WERI-Rb-1 (cell line): ENCODE results near the gene AGPAT3.

Source experiments
- DNase-seq: peaks from one replicate; pipeline ENCODE4 v3.0.0-alpha.2; 2020
- H3K27ac ChIP-seq: fragments of 250-450 bp; sonication (Bioruptor Pico); 2 replicates; pipeline ENCODE4 v1.5.1; 2020; ENCODE audit warnings: mild to moderate bottlenecking, moderate library complexity
- H3K27me3 ChIP-seq: fragments of 250-450 bp; sonication (Bioruptor Pico); 2 replicates; pipeline ENCODE4 v1.5.1; 2021; ENCODE audit warnings: mild to moderate bottlenecking, low read depth, moderate library complexity; ENCODE audit not compliant: insufficient read depth, severe bottlenecking
- H3K36me3 ChIP-seq: fragments of 250-450 bp; sonication (Bioruptor Pico); 2 replicates; pipeline ENCODE4 v1.5.1; 2020; ENCODE audit warnings: mild to moderate bottlenecking, moderate library complexity
- H3K4me3 ChIP-seq: 2 replicates; pipeline ENCODE4 v1.5.1; 2011; ENCODE audit warnings: low read depth, mild to moderate bottlenecking, control low read depth, low read length
- H3K9me3 ChIP-seq: fragments of 250-450 bp; sonication (Bioruptor Pico); 2 replicates; pipeline ENCODE4 v1.5.1; 2021; ENCODE audit warnings: mild to moderate bottlenecking, moderate library complexity; ENCODE audit not compliant: severe bottlenecking
- CTCF ChIP-seq: IDR thresholded peaks from 2 replicates; pipeline ENCODE4 v1.5.1; 2011; ENCODE audit warnings: low read depth, mild to moderate bottlenecking, control low read depth, inconsistent platforms, low read length

The AGPAT3 gene

DNA sequence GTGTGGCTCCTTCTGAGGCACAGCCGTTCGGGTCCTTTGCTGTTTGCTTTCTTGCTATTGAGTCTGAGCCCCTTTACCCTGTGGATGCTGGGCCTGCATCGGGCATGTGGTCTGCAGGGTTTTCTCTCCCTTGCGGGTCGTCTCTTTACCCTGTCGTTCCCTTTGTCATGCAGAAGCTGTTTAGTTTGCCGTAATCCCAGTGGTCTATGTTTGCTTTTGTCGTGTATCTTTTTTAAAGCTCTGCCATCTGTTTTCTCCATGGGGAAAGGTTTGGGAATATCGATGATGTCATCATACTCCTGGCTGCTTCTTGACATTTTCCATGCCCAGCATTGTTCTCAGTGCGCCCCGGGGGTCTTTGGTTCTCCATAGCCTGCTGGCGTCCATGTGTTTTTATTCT is 68.2 kb downstream of the AGPAT3 start:
- no peak for DNase-seq
- no peak for TF ChIP-seq CTCF
- Histone ChIP-seq H3K9me3 (no peaks in the 10 kb centered on the region), H3K36me3 (peaks cover 5% of the 10 kb centered on the region; the same call in 1 of the 2 replicates), H3K27ac (no peak overlapping the region), H3K27me3 (no peaks in the 10 kb centered on the region), H3K4me3 (no peak overlapping the region)

GRCh38 chr21:43933680-43934079 is 68.7 kb downstream of the AGPAT3 start:
- no peak overlapping the region for H3K27ac ChIP-seq
- no peaks in the 10 kb centered on the region for H3K9me3 ChIP-seq
- TF ChIP-seq CTCF: no peak
- H3K4me3 ChIP-seq: no peak overlapping the region
- DNase-seq: no peak
- H3K36me3 ChIP-seq: peaks cover under 1% of the 10 kb centered on the region; the same call in 1 of the 2 replicates
- H3K27me3 ChIP-seq: no peaks in the 10 kb centered on the region

GRCh38 chr21:43934116-43934515 is 69.1 kb downstream of the AGPAT3 start:
- no peaks in the 10 kb centered on the region for H3K9me3 ChIP-seq
- no peak for TF ChIP-seq CTCF
- H3K36me3 ChIP-seq: no peaks in the 10 kb centered on the region; the same call in 1 of the 2 replicates
- no peak for DNase-seq
- no peaks in the 10 kb centered on the region for H3K27me3 ChIP-seq
- no peak overlapping the region for H3K27ac ChIP-seq
- no peak overlapping the region for H3K4me3 ChIP-seq

DNA sequence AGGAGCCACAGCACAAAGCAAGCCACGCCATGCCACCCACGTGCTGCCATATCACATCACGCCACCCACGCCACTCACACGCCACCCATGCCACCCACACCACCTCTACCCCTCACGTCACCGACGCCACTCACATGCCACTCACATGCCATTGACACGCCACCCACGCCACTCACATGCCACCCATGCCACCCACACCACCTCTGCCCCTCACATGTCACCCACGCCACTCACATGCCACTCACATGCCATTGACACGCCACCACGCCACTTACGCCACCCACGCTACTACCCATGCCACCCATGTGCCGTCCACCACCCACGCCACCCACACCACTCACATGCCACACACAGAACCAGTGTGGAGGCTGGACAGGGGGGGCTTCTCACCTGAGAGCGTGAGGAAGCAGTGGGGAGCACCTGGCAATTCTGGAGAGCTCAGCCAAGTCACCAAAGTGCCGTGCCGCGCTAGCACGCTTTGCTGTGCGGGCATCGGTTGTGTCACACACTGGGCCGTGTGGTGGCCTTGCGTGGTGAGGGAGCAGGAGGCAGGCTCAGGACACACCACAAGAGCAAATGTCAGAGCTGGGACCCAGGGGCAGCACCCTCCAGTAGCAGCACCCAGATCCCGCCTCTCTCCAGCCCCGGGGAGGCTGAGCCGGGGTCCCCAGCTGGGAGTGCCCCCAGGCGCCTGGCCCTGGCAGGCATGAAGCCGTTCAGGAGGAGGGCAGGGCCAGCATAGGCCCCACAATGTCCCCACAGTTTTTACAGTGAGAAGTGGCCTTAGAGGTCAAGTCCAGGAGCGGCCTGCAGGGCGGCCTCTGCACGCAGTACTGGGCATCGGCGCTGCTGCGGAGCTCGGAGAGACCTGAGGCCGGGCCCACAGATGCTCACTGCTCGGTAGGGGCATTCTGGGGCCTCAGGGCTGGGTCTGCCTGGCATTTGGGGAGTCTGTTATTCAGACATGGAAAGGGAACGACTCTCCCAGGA is 70.0 kb downstream of the AGPAT3 start:
- H3K27me3 ChIP-seq: no peaks in the 10 kb centered on the region
- no peak overlapping the region for H3K4me3 ChIP-seq
- H3K36me3 ChIP-seq: no peaks in the 10 kb centered on the region; the same call in 1 of the 2 replicates
- DNase-seq: no peak
- H3K27ac ChIP-seq: no peak overlapping the region
- TF ChIP-seq CTCF: peak; percentile 29; the same call in 1 of the 2 replicates
- no peaks in the 10 kb centered on the region for H3K9me3 ChIP-seq

DNA sequence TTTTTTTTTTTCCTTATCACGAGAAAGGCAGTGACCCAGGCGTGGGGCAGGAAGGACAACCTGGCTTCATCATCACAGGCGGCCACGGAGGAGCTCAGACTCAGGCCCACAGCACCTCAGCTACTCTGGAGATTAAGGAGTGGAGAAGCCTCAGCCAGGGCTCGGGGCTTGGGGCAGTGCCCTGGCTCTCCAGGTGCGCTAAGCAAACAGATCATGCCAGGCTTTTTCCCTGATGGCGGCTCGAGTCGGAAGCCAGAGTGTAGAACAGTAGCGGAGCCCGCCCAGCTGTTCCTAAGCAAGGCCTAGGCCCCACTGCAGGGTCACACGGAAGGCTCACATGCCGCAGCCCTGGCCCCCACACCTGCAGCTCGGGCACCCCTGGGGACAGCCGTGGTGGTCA is 70.7 kb downstream of the AGPAT3 start:
- H3K36me3 ChIP-seq: no peaks in the 10 kb centered on the region; the same call in 1 of the 2 replicates
- no peak overlapping the region for H3K27ac ChIP-seq
- TF ChIP-seq CTCF: no peak
- no peak for DNase-seq
- no peaks in the 10 kb centered on the region for H3K9me3 ChIP-seq
- H3K27me3 ChIP-seq: no peaks in the 10 kb centered on the region
- no peak overlapping the region for H3K4me3 ChIP-seq
